B cell (primary cell): Measurements from ENCODE around the gene NABP1. TPM values are rescaled to one million over a fixed set of nuclear protein-coding genes. Genes with fewer than 3 reads are reported as not detected.

Experiments used
- ATAC-seq: fragments of 200-7000 bp; cut with Tn5 transposase; one replicate; pipeline ENCODE4 v1.10.0; 2021; ENCODE audit warnings: low read depth, mild to moderate bottlenecking, moderate number of reproducible peaks, moderate library complexity
- CTCF ChIA-PET: fragments of 350-600 bp; sonication (Branson Sonifier 250); formaldehyde crosslinking; loops from one replicate; lab custom pipeline; 2021; ENCODE audit warnings: antibody characterized with exemption, inconsistent platforms; lab: Charles Lee
- POLR2A ChIA-PET: fragments of 350-600 bp; sonication (Branson Sonifier 250); formaldehyde crosslinking; loops from one replicate; lab custom pipeline; 2021; ENCODE audit warnings: antibody characterized with exemption; lab: Charles Lee
- DNase-seq: peaks from one replicate; pipeline ENCODE4 v3.0.0; 2013
- H2AFZ ChIP-seq: 2 replicates; pipeline ENCODE4 v1.6.1; 2012; ENCODE audit warnings: mild to moderate bottlenecking, low read depth, low read length; ENCODE audit not compliant: insufficient read depth, poor library complexity, severe bottlenecking
- H3K27ac ChIP-seq, 2 donors: 1 replicate in 1 of 2; 2 replicates in 1 of 2; pipeline ENCODE4 v1.5.1; 2012 to 2013; ENCODE audit warnings: low read length in 2 of 2, mild to moderate bottlenecking in 2 of 2, moderate library complexity in 1 of 2
- H3K27me3 ChIP-seq, 4 experiments: fragments of 200-600 bp in 1 of 4; sonication (generic) in 1 of 4; replicated peaks in 1 of 4; 1 replicate in 2 of 4; 2 replicates in 2 of 4; pipeline versions ENCODE4 v1.6.1 to v1.7.0; 2013 to 2016; ENCODE audit warnings: low read length in 3 of 4, mild to moderate bottlenecking in 2 of 4, mixed read lengths in 1 of 4, moderate library complexity in 1 of 4; ENCODE audit not compliant: insufficient read depth in 4 of 4, control insufficient read depth in 3 of 4; ENCODE audit errors: control extremely low read depth in 1 of 4
- H3K36me3 ChIP-seq, 2 experiments: replicated peaks in 1 of 2; 1 replicate in 1 of 2; 2 replicates in 1 of 2; pipeline versions ENCODE4 v1.6.1 to v1.7.1; 2013; ENCODE audit warnings: low read length in 1 of 2; ENCODE audit not compliant: insufficient read depth in 2 of 2, control insufficient read depth in 1 of 2; ENCODE audit errors: control extremely low read depth in 1 of 2, extremely low read depth in 1 of 2
- H3K4me1 ChIP-seq, 2 donors: fragments of 200-600 bp in 1 of 2; sonication (generic) in 1 of 2; 1 replicate in 1 of 2; 2 replicates in 1 of 2; pipeline versions ENCODE4 v1.5.1 to v1.6.1; 2013 to 2017; ENCODE audit warnings: low read length in 2 of 2; ENCODE audit not compliant: control insufficient read depth in 2 of 2, insufficient read depth in 2 of 2
- H3K4me2 ChIP-seq: replicated peaks from 2 replicates; pipeline ENCODE3; 2012; ENCODE audit warnings: mild to moderate bottlenecking, low read depth, low read length; ENCODE audit not compliant: poor library complexity, severe bottlenecking
- H3K4me3 ChIP-seq, 5 experiments: fragments of 200-600 bp in 1 of 5; sonication (generic) in 1 of 5; 1 replicate in 3 of 5; 2 replicates in 2 of 5; pipeline versions ENCODE4 v1.5.1 to v1.7.0; 2011 to 2016; ENCODE audit warnings: low read length in 4 of 5, mild to moderate bottlenecking in 4 of 5, low read depth in 2 of 5, control low read depth in 1 of 5, moderate library complexity in 1 of 5; ENCODE audit not compliant: insufficient read depth in 1 of 5; ENCODE audit errors: control extremely low read depth in 1 of 5, extremely low read depth in 1 of 5
- H3K79me2 ChIP-seq: fragments of 200-600 bp; sonication (generic); one replicate; pipeline ENCODE4 v1.6.0; 2016; ENCODE audit warnings: low read length; ENCODE audit not compliant: control insufficient read depth, insufficient read depth
- H3K9ac ChIP-seq: fragments of 200-600 bp; sonication (generic); 2 replicates; pipeline ENCODE4 v1.6.1; 2017; ENCODE audit warnings: mild to moderate bottlenecking, low read length, moderate library complexity
- H3K9me3 ChIP-seq, 3 donors: one replicate each; pipeline versions ENCODE4 v1.6.1 to v1.7.1; 2013; ENCODE audit warnings: low read length in 2 of 3; ENCODE audit not compliant: control insufficient read depth in 2 of 3, insufficient read depth in 1 of 3; ENCODE audit errors: control extremely low read depth in 1 of 3
- H4K20me1 ChIP-seq: 2 replicates; pipeline ENCODE4 v1.6.0; 2012; ENCODE audit warnings: mild to moderate bottlenecking, low read length; ENCODE audit not compliant: insufficient read depth, control insufficient read depth, poor library complexity, severe bottlenecking
- H3K27ac Mint-ChIP-seq: one replicate; pipeline ENCODE4 v1.8.0; 2021; ENCODE audit warnings: mixed read lengths
- H3K27me3 Mint-ChIP-seq: one replicate; pipeline ENCODE4 v1.8.0; 2021; ENCODE audit warnings: mixed read lengths
- H3K4me1 Mint-ChIP-seq: one replicate; pipeline ENCODE4 v1.8.0; 2021; ENCODE audit warnings: mixed read lengths
- H3K4me3 Mint-ChIP-seq: one replicate; pipeline ENCODE4 v1.8.0; 2021; ENCODE audit warnings: mixed read lengths
- H3K9me3 Mint-ChIP-seq: one replicate; pipeline ENCODE4 v1.8.0; 2022; ENCODE audit warnings: mixed read lengths; ENCODE audit not compliant: insufficient read depth
- CTCF ChIP-seq: fragments of 200-600 bp; IDR thresholded peaks from one replicate; pipeline ENCODE4 v1.8.0; 2022; ENCODE audit warnings: antibody characterized with exemption, mild to moderate bottlenecking
- EZH2 ChIP-seq: IDR thresholded peaks from 2 replicates; pipeline ENCODE4 v1.6.1; 2012; ENCODE audit warnings: borderline replicate concordance, low read depth, mild to moderate bottlenecking, moderate library complexity, low read length; ENCODE audit not compliant: insufficient read depth, poor library complexity, severe bottlenecking
- WGBS: methylation state at CpG from one replicate; pipeline ENCODE4 v1.1.5; 2013; ENCODE audit warnings: missing lambda C conversion rate; ENCODE audit not compliant: insufficient coverage; 5-methylcytosine and 5-hydroxymethylcytosine counted together
- intact Hi-C: fragments of 100-400 bp; cut with micrococcal nuclease; formaldehyde crosslinking; loops from one replicate; pipeline ENCODE4 v1.10.0; 2022
- polyA plus RNA-seq: library from polyadenylated mRNA; depleted of rRNA; stranded (reverse); fragments of >200 nt; gene quantifications from 2 replicates; pipeline ENCODE4 v1.2.3, GENCODE V29; 2012
- total RNA-seq, 2 donors: library from RNA; stranded (reverse); fragments of 120-200 nt in 1 of 2; gene quantifications; 1 replicate in 1 of 2; 2 replicates in 1 of 2; pipeline versions ENCODE4 v1.2.3 to v1.2.4, GENCODE V29; 2013 to 2022

The NABP1 gene
- total and polyA plus RNA-seq, 2 donors (not counting 1 experiment from before 2014, with no cell fraction given) = 7.2 to 56.4 TPM

GRCh38 chr2:191701696-191702095, 23.8 kb downstream of the NABP1 start:
- Histone ChIP-seq H3K27ac (no peak overlapping the region), H2AFZ (no peak overlapping the region), H3K4me3 (no peak overlapping the region), H3K4me2 (no peak overlapping the region), H3K79me2 (no peaks in the 10 kb centered on the region), H3K4me1 (no peaks in the 10 kb centered on the region), H3K27me3 (no peaks in the 10 kb centered on the region), H3K36me3 (peaks cover 4 to 6% of the 10 kb centered on the region in 2 experiments), H4K20me1 (no peaks in the 10 kb centered on the region), H3K9ac (no peak overlapping the region), H3K9me3 (peaks cover 0 to 1% (median 0%) of the 10 kb centered on the region in 3 donors)
- 60% methylated on average over 1 of the region's 2 CpGs for WGBS
- intact Hi-C loops = no loop called here
- ATAC-seq (no peak), DNase-seq (no peak)
- Mint-ChIP-seq H3K4me3 (no peak overlapping the region), H3K4me1 (no peaks in the 10 kb centered on the region), H3K27me3 (no peaks in the 10 kb centered on the region), H3K9me3 (no peaks in the 10 kb centered on the region), H3K27ac (no peak overlapping the region)
- TF ChIP-seq CTCF (no peak), EZH2 (no peak)
- ChIA-PET CTCF (interaction anchor here (1.4 kb wide), 2 partner anchors 130 to 461 kb away, joined by 3 to 5 read pairs; no protein-coding TSS in a partner anchor), POLR2A (no interaction called here)

GRCh38 chr2:191703079-191703725, 25.3 kb downstream of the NABP1 start:
- ATAC-seq (no peak), DNase-seq (no peak)
- Histone ChIP-seq H3K4me1 (no peaks in the 10 kb centered on the region), H3K9me3 (peaks cover 0 to 1% (median 0%) of the 10 kb centered on the region in 3 donors), H3K36me3 (peaks cover 1 to 4% of the 10 kb centered on the region in 2 experiments), H3K27ac (no peak overlapping the region), H3K9ac (no peak overlapping the region), H3K27me3 (no peaks in the 10 kb centered on the region), H3K4me2 (no peak overlapping the region), H2AFZ (no peak overlapping the region), H4K20me1 (no peaks in the 10 kb centered on the region), H3K79me2 (no peaks in the 10 kb centered on the region), H3K4me3 (no peak overlapping the region)
- ChIA-PET CTCF (interaction anchor here (0.6 kb wide), 1 partner anchor 137 kb away, joined by 3 read pairs; no protein-coding TSS in a partner anchor), POLR2A (no interaction called here)
- intact Hi-C loops = no loop called here
- Mint-ChIP-seq H3K4me3 (no peak overlapping the region), H3K9me3 (no peaks in the 10 kb centered on the region), H3K4me1 (no peaks in the 10 kb centered on the region), H3K27me3 (no peaks in the 10 kb centered on the region), H3K27ac (no peak overlapping the region)
- TF ChIP-seq CTCF (no peak), EZH2 (no peak)
- WGBS = 98% methylated on average over 7 of the region's 7 CpGs
